Right atrium auricular region (tissue), 2 donors: ENCODE measurements around the gene ZNF574. TPM values are rescaled to one million over a fixed set of nuclear protein-coding genes. Genes with fewer than 3 reads are reported as not detected.

Source experiments
- DNase-seq: peaks from one replicate; pipeline ENCODE4 v3.0.0-alpha.2; 2019; ENCODE audit warnings: low spot score
- H3K27ac ChIP-seq, 2 donors: fragments of 200-600 bp; sonication (generic); 1 replicate in 1 of 2; 2 replicates in 1 of 2; pipeline ENCODE4 v1.5.1; 2016 to 2019
- H3K27me3 ChIP-seq, 2 donors: fragments of 200-600 bp; sonication (generic); one replicate each; pipeline versions ENCODE4 v1.5.1 to v1.6.0; 2017 to 2019
- H3K36me3 ChIP-seq: fragments of 200-600 bp; sonication (generic); one replicate; pipeline ENCODE4 v1.5.1; 2016
- H3K4me1 ChIP-seq, 2 donors: fragments of 200-600 bp; sonication (generic); one replicate each; pipeline versions ENCODE4 v1.5.1 to v1.6.0; 2017 to 2019
- H3K4me3 ChIP-seq, 2 donors: fragments of 200-600 bp; sonication (generic); 1 replicate in 1 of 2; 2 replicates in 1 of 2; pipeline ENCODE4 v1.5.1; 2017 to 2019; ENCODE audit warnings: mild to moderate bottlenecking in 1 of 2, moderate library complexity in 1 of 2
- H3K9me3 ChIP-seq, 2 donors: fragments of 200-600 bp; sonication (generic); one replicate each; pipeline ENCODE4 v1.5.1; 2019
- CTCF ChIP-seq, 2 donors: fragments of 200-600 bp; sonication (generic); IDR thresholded peaks; one replicate each; pipeline ENCODE4 v1.5.1; 2019; ENCODE audit warnings: antibody characterized with exemption in 2 of 2
- total RNA-seq, 2 donors: library from RNA; depleted of rRNA; stranded (reverse); fragments of >200 nt; gene quantifications; one replicate each; pipeline ENCODE4 v1.1.0, GENCODE V29; 2016

The ZNF574 gene
- total RNA-seq, 2 donors from 2014 or later: 8.1 to 13.6 TPM

- DNase-seq: no peak
- Histone ChIP-seq H3K36me3 (no peaks in the 10 kb centered on the region), H3K4me1 (peaks cover 0 to 21% of the 10 kb centered on the region in 2 donors), H3K27ac (no peak overlapping the region), H3K9me3 (no peaks in the 10 kb centered on the region), H3K4me3 (no peak overlapping the region), H3K27me3 (no peaks in the 10 kb centered on the region)
- TF ChIP-seq CTCF (IDR thresholded peaks at IDR 0.05): no peak
Observed at GRCh38 chr19:42067315-42067888, 8.6 kb upstream of the ZNF574 start.

- Histone ChIP-seq H3K27ac (peak overlapping the region; percentile 62 to 69), H3K4me1 (peaks cover 0 to 21% of the 10 kb centered on the region in 2 donors), H3K4me3 (peak overlapping the region in 1 of 2 donors; percentile 51), H3K27me3 (no peaks in the 10 kb centered on the region), H3K9me3 (no peaks in the 10 kb centered on the region), H3K36me3 (no peaks in the 10 kb centered on the region)
- no peak for TF ChIP-seq CTCF (IDR thresholded peaks at IDR 0.05)
- DNase-seq: no peak
Observed at GRCh38 chr19:42068361-42068755, 7.6 kb upstream of the ZNF574 start.

- no peak for DNase-seq
- TF ChIP-seq CTCF (IDR thresholded peaks at IDR 0.05): no peak
- H3K36me3 ChIP-seq: no peaks in the 10 kb centered on the region
- peak overlapping the region; percentile 45 to 51 for H3K4me3 ChIP-seq
- no peaks in the 10 kb centered on the region for H3K27me3 ChIP-seq
- peak overlapping the region; percentile 62 to 69 for H3K27ac ChIP-seq
- no peaks in the 10 kb centered on the region for H3K9me3 ChIP-seq
- peaks cover 0 to 21% of the 10 kb centered on the region in 2 donors for H3K4me1 ChIP-seq
Observed at GRCh38 chr19:42068756-42069571, 7.0 kb upstream of the ZNF574 start.

- Histone ChIP-seq H3K9me3 (no peaks in the 10 kb centered on the region), H3K27me3 (no peaks in the 10 kb centered on the region), H3K36me3 (no peaks in the 10 kb centered on the region), H3K27ac (peak within 1 kb of the TSS; percentile 62 to 69), H3K4me1 (peaks cover 0 to 24% of the 10 kb centered on the region in 2 donors), H3K4me3 (peak within 1 kb of the TSS; percentile 45 to 51)
- no peak for TF ChIP-seq CTCF (IDR thresholded peaks at IDR 0.05)
- DNase-seq: no peak
Observed at GRCh38 chr19:42069619-42070351, 6.2 kb upstream of the ZNF574 start, which contains the start of gene GRIK5. TSS of gene GRIK5 (minus strand) at chr19:42070206. CDS start at chr19:42065770, 4,436 bp downstream.

- H3K4me3 ChIP-seq: no peak overlapping the region
- H3K9me3 ChIP-seq: no peaks in the 10 kb centered on the region
- peaks cover 0 to 30% of the 10 kb centered on the region in 2 donors for H3K4me1 ChIP-seq
- no peak for TF ChIP-seq CTCF (IDR thresholded peaks at IDR 0.05)
- DNase-seq: no peak
- H3K36me3 ChIP-seq: no peaks in the 10 kb centered on the region
- no peak overlapping the region for H3K27ac ChIP-seq
- no peaks in the 10 kb centered on the region for H3K27me3 ChIP-seq
Observed at GRCh38 chr19:42071247-42071646, 4.7 kb upstream of the ZNF574 start.
